ENCODE data around the gene ZNF343. TPM values are rescaled to one million over a fixed set of nuclear protein-coding genes. Genes with fewer than 3 reads are reported as not detected.

Gene ZNF343
- total RNA-seq, 2 donors from 2014 or later = 4.9 to 6.1 TPM

GRCh38 chr20:2458919-2459499, 49.7 kb downstream of the ZNF343 start:
- DNase-seq (no peak), ATAC-seq (no peak)
- Mint-ChIP-seq H3K27ac (no peak overlapping the region), H3K4me1 (peaks cover 6% of the 10 kb centered on the region), H3K27me3 (no peaks in the 10 kb centered on the region), H3K36me3 (ENCODE audit: low read depth) (peaks cover 12% of the 10 kb centered on the region), H3K4me3 (no peak overlapping the region)
- no peaks in the 10 kb centered on the region for H3K9me3 ChIP-seq (ENCODE audit: control insufficient read depth, low read length, poor library complexity, severe bottlenecking)

GRCh38 chr20:2455771-2456497, 52.8 kb downstream of the ZNF343 start:
- no peaks in the 10 kb centered on the region for H3K9me3 ChIP-seq (ENCODE audit: control insufficient read depth, low read length, poor library complexity, severe bottlenecking)
- Mint-ChIP-seq H3K4me3 (no peak overlapping the region), H3K27me3 (no peaks in the 10 kb centered on the region), H3K27ac (peak overlapping the region; percentile 65), H3K4me1 (peaks cover 9% of the 10 kb centered on the region), H3K36me3 (ENCODE audit: low read depth) (peaks cover 7% of the 10 kb centered on the region)
- ATAC-seq = no peak
- DNase-seq = no peak

GRCh38 chr20:2453792-2454191, 54.9 kb downstream of the ZNF343 start:
- Mint-ChIP-seq H3K27me3 (no peaks in the 10 kb centered on the region), H3K4me3 (no peak overlapping the region), H3K36me3 (ENCODE audit: low read depth) (no peaks in the 10 kb centered on the region), H3K27ac (no peak overlapping the region), H3K4me1 (peaks cover 12% of the 10 kb centered on the region)
- ATAC-seq = no peak
- no peak for DNase-seq
- H3K9me3 ChIP-seq (ENCODE audit: control insufficient read depth, low read length, poor library complexity, severe bottlenecking) = no peaks in the 10 kb centered on the region

- DNase-seq = peak; percentile 24 to 55 (median 29)
- Mint-ChIP-seq H3K36me3 (ENCODE audit: low read depth) (no peaks in the 10 kb centered on the region), H3K27me3 (no peaks in the 10 kb centered on the region), H3K27ac (no peak overlapping the region), H3K4me3 (no peak overlapping the region), H3K4me1 (peaks cover 12% of the 10 kb centered on the region)
- no peaks in the 10 kb centered on the region for H3K9me3 ChIP-seq (ENCODE audit: control insufficient read depth, low read length, poor library complexity, severe bottlenecking)
- peak; percentile 76 for ATAC-seq
These were observed 56.6 kb downstream of the ZNF343 start for GRCh38 chr20:2451939-2452732.

- Mint-ChIP-seq H3K27ac (no peak overlapping the region), H3K36me3 (ENCODE audit: low read depth) (no peaks in the 10 kb centered on the region), H3K4me1 (peaks cover 12% of the 10 kb centered on the region), H3K27me3 (no peaks in the 10 kb centered on the region), H3K4me3 (no peak overlapping the region)
- ATAC-seq = no peak
- DNase-seq = no peak
- H3K9me3 ChIP-seq (ENCODE audit: control insufficient read depth, low read length, poor library complexity, severe bottlenecking) = no peaks in the 10 kb centered on the region
These were observed 57.3 kb downstream of the ZNF343 start for GRCh38 chr20:2451422-2451821.

GRCh38 chr20:2449386-2449785, 59.3 kb downstream of the ZNF343 start:
- Mint-ChIP-seq H3K4me1 (peaks cover 11% of the 10 kb centered on the region), H3K27me3 (no peaks in the 10 kb centered on the region), H3K36me3 (ENCODE audit: low read depth) (no peaks in the 10 kb centered on the region), H3K4me3 (no peak overlapping the region), H3K27ac (no peak overlapping the region)
- ATAC-seq = peak; percentile 39
- no peak for DNase-seq
- no peaks in the 10 kb centered on the region for H3K9me3 ChIP-seq (ENCODE audit: control insufficient read depth, low read length, poor library complexity, severe bottlenecking)

GRCh38 chr20:2446845-2447244, 61.9 kb downstream of the ZNF343 start:
- H3K27me3 Mint-ChIP-seq = no peaks in the 10 kb centered on the region
- ATAC-seq = no peak
- H3K4me1 Mint-ChIP-seq = peaks cover 8% of the 10 kb centered on the region
- H3K4me3 Mint-ChIP-seq = no peak overlapping the region
- no peak overlapping the region for H3K27ac Mint-ChIP-seq
- DNase-seq = no peak
- H3K9me3 ChIP-seq (ENCODE audit: control insufficient read depth, low read length, poor library complexity, severe bottlenecking) = no peaks in the 10 kb centered on the region
- H3K36me3 Mint-ChIP-seq (ENCODE audit: low read depth) = no peaks in the 10 kb centered on the region

Other genes starting within 250 kb of the ZNF343 start
- not detected for gene TGM3, start 212.9 kb downstream of the ZNF343 start, total RNA-seq
- gene TGM6, start 128.0 kb downstream of the ZNF343 start, total RNA-seq = not detected
- gene SNRPB, start 38.1 kb downstream of the ZNF343 start, total RNA-seq = 100 to 1,000 TPM; 136 to 140 TPM
- gene TMC2, start 27.7 kb upstream of the ZNF343 start, total RNA-seq = not detected
- gene NOP56, start 143.7 kb upstream of the ZNF343 start, total RNA-seq = 100 to 1,000 TPM; 254 to 274 TPM
- 100 to 1,000 TPM; 112 to 135 TPM for gene IDH3B, start 155.3 kb upstream of the ZNF343 start, total RNA-seq
- 1 to 10 TPM; 2.0 to 2.3 TPM for gene EBF4, start 183.9 kb upstream of the ZNF343 start, total RNA-seq

All from T-helper 17 cell (primary cell).